Epidermal melanocyte (primary cell): ENCODE measurements around the gene AKAP8.
"Not testable (repeated sequence)": the region's sequence is repeated elsewhere in the genome, so short reads cannot be mapped to it uniquely, and the experiment has no call there.

ENCODE experiments used
- DNase-seq: peaks from one replicate; pipeline ENCODE4 v3.0.0; 2011; ENCODE audit warnings: low spot score; ENCODE audit not compliant: insufficient read length

The AKAP8 gene

GRCh38 chr19:15374105-15374651 lies 5.4 kb downstream of the AKAP8 start:
- no peak for DNase-seq

GRCh38 chr19:15373644-15374043 lies 5.9 kb downstream of the AKAP8 start:
- DNase-seq: no peak

DNA sequence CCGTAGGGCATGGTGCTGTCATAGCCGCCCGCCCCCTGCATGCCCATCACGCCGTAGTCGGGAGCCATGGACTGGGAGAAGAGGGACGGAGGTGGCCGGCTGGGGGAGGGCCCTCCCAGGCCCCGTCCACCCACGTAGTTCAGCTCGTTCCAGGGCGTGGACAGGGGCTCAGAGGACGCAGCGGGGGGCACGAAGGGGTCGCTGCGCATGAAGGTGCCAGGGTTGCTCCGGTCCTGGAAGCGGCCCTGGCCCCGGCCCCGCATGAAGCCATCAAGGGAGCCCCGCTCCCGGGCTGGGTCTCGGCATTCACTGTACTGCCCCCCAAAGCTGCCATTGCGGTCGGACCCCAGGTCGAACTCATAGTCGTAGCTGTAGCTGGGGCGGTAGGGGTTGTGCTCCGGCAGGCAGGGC lies 6.7 kb downstream of the AKAP8 start:
- no peak for DNase-seq

DNA sequence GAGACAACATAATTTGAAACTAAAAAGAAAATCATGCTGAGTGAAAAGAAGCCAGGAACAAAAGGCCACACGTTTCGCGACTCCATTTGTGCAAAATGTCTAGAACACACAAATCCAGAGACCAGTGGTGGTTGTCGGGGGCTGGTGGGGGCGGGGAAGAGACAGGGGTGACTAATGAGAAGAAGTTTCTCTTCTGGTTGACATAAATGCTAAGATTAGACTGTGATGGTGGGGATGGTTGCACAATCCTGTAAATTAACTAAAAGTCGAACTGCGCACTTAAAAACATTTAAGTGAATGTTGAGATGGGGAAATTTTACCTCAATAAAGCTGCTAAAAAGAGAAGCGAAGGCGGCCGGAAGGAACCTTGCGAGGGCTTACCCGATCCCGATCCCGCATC lies 7.1 kb downstream of the AKAP8 start:
- DNase-seq: no peak

- DNase-seq: no peak
Observed at GRCh38 chr19:15371786-15372380, 7.7 kb downstream of the AKAP8 start.

GRCh38 chr19:15371119-15371518 lies 8.5 kb downstream of the AKAP8 start:
- no peak for DNase-seq

DNA sequence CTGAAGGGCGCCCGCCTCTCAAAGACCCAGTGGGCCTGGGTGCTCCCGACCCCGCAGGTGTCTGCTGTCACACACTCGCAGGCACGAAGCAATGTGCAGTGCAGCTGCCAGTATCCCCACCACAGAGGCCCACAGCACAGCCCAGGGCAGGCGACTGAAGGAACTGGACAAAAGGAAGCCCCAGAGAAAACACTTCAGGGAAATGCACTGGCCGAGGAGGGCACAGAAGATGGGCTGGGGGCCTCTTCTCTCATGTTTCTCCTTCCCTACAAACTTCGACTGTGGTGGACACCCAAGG lies 10.0 kb downstream of the AKAP8 start:
- DNase-seq: no peak

GRCh38 chr19:15368798-15369593 lies 10.6 kb downstream of the AKAP8 start:
- no peak for DNase-seq

GRCh38 chr19:15368051-15368632 lies 11.4 kb downstream of the AKAP8 start:
- no peak for DNase-seq

GRCh38 chr19:15367439-15367838 lies 12.1 kb downstream of the AKAP8 start:
- no peak for DNase-seq

DNA sequence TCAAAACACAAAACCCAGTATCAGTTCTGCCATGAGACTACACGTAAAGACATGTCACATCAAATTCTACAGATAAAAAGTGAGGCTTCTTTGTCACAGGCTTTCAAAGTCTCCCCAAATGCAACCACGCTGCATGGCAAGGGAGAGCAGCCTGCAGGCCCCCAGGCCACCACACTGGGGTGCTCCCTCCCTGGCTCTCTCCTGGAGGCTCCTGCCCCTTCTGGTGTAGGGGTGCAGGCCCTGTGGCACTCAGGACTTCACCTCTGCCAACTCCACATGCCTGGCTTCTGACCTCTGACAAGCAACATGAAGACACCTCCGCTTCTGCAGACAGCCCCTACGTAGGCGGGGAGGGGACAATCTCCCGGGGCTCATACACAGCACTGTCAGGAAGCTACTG lies 14.3 kb downstream of the AKAP8 start:
- DNase-seq: no peak

DNA sequence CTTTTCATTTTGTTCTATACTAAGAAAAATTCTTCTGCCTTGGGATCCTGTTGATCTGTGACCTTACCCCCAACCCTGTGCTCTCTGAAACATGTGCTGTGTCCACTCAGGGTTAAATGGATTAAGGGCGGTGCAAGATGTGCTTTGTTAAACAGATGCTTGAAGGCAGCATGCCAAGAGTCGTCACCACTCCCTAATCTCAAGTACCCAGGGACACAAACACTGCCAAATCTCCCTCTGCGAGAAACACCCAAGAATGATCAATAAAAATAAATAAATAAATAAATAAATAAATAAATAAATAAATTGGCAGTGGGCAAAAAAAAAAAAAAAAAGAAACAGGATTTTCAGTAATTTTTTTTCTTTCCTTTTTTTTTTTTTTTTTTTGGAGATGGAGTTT lies 15.8 kb downstream of the AKAP8 start:
- not testable (repeated sequence) for DNase-seq

DNA sequence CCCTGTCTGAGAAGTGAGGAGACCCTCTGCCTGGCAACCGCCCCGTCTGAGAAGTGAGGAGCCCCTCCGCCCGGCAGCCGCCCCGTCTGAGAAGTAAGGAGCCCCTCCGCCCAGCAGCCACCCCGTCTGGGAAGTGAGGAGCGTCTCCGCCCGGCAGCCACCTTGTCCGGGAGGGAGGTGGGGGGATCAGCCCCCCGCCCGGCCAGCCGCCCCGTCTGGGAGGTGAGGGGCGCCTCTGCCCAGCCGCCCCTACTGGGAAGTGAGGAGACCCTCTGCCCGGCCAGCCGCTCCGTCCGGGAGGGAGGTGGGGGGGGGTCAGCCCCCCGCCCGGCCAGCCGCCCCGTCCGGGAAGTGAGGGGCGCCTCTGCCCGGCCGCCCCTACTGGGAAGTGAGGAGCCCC lies 16.5 kb downstream of the AKAP8 start:
- not testable (repeated sequence) for DNase-seq

GRCh38 chr19:15360015-15360414 lies 19.6 kb downstream of the AKAP8 start:
- not testable (repeated sequence) for DNase-seq

- no peak for DNase-seq
Observed at GRCh38 chr19:15358918-15359317, 20.7 kb downstream of the AKAP8 start.

GRCh38 chr19:15357906-15358305 lies 21.7 kb downstream of the AKAP8 start:
- no peak for DNase-seq

GRCh38 chr19:15354566-15355296 lies 24.9 kb downstream of the AKAP8 start:
- DNase-seq: no peak

DNA sequence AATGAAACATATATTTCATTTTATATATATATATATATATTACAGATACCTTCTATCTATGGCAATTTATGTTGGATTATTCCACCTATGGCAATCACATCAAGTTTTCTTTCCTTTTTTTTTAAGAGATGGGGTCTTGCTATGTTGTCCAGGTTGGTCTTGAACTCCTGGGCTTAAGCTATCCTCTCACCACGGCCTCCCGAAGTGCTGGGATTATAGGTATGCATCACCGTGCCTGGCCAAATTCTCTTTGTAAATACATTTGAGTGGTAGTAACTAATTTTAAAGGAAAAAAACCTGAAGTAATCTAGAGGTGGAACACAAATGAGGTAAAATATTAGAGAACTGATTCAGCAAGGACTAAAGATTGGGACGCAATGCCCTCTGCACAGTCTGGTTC lies 25.7 kb downstream of the AKAP8 start:
- DNase-seq: no peak

DNA sequence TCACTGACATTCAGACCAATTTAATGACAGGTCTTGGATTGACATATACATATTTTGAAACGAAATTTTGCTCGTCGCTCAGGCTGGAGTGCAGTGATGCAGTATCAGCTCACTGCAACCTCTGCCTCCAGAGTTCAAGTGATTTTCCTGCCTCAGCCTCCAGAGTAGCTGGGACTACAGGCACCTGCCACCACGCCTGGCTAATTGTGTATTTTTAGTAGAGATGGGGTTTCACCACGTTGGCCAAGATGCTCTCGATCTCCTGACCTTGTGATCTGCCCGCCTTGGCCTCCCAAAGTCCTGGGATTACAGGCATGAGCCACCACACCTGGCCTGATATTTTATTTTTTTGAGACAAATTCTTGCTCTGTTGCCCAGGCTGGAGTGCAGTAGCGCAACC lies 27.1 kb downstream of the AKAP8 start:
- not testable (repeated sequence) for DNase-seq

DNA sequence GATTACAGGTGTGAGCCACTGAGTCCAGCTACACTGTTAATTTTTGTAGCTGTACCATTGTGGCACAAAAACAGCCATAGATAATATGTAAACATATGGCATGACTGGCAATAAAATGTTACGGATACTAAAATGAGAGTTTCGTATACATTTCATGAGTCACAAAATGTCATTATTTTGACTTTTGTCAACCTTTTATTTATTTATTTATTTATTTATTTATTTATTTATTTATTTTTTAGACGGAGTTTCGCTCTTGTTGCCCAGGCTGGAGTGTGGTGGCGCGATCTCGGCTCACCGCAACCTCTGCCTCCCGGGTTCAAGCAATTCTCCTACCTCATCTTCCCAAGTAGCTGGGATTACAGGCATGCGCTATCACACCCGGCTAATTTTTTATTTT lies 38.3 kb downstream of the AKAP8 start:
- not testable (repeated sequence) for DNase-seq

- no peak for DNase-seq
Observed at GRCh38 chr19:15340086-15340485, 39.5 kb downstream of the AKAP8 start.

- no peak for DNase-seq
Observed at GRCh38 chr19:15337202-15337601, 42.4 kb downstream of the AKAP8 start.
